ENCODE results near the gene HOXD12. TPM values are rescaled to one million over a fixed set of nuclear protein-coding genes. Genes with fewer than 3 reads are reported as not detected.

The HOXD12 gene
- total RNA-seq, 1 donor from 2014 or later: not detected

GRCh38 chr2:176148751-176149421 lies 49.3 kb downstream of the HOXD12 start:
- no peak for ATAC-seq
- intact Hi-C loops (cut with DNase I): no loop called here
- no peak for TF ChIP-seq CTCF (IDR thresholded peaks at IDR 0.05)
- DNase-seq: no peak
- Histone ChIP-seq H3K4me1 (no peaks in the 10 kb centered on the region), H3K27ac (no peak overlapping the region), H3K9me3 (no peaks in the 10 kb centered on the region), H3K4me3 (no peak overlapping the region), H3K27me3 (peaks cover 95% of the 10 kb centered on the region), H3K36me3 (no peaks in the 10 kb centered on the region)

- H3K4me3 ChIP-seq: no peak overlapping the region
- H3K36me3 ChIP-seq: no peaks in the 10 kb centered on the region
- H3K27ac ChIP-seq: no peak overlapping the region
- no peaks in the 10 kb centered on the region for H3K9me3 ChIP-seq
- peaks cover 98% of the 10 kb centered on the region for H3K27me3 ChIP-seq
- DNase-seq (no peak), ATAC-seq (no peak)
- no peaks in the 10 kb centered on the region for H3K4me1 ChIP-seq
- intact Hi-C loops (cut with DNase I): no loop called here
- no peak for TF ChIP-seq CTCF (IDR thresholded peaks at IDR 0.05)
These were observed 49.9 kb downstream of the HOXD12 start for GRCh38 chr2:176149481-176149938.

GRCh38 chr2:176149939-176150583 lies 50.5 kb downstream of the HOXD12 start:
- DNase-seq: no peak
- no peaks in the 10 kb centered on the region for H3K36me3 ChIP-seq

GRCh38 chr2:176150584-176151441 lies 51.2 kb downstream of the HOXD12 start:
- Histone ChIP-seq H3K27ac (no peak overlapping the region), H3K9me3 (no peaks in the 10 kb centered on the region), H3K27me3 (peaks cover 99% of the 10 kb centered on the region), H3K4me1 (no peaks in the 10 kb centered on the region), H3K4me3 (no peak overlapping the region), H3K36me3 (no peaks in the 10 kb centered on the region)
- no peak for TF ChIP-seq CTCF (IDR thresholded peaks at IDR 0.05)
- intact Hi-C loops (cut with DNase I): no loop called here
- DNase-seq: peak; percentile 49
- ATAC-seq: no peak

More at GRCh38 chr2:176149939-176150583, 50.5 kb downstream of the HOXD12 start:
- TF ChIP-seq CTCF (IDR thresholded peaks at IDR 0.05): no peak
- no peak overlapping the region for H3K27ac ChIP-seq
- peaks cover 99% of the 10 kb centered on the region for H3K27me3 ChIP-seq
- H3K4me3 ChIP-seq: no peak overlapping the region
- intact Hi-C loops (cut with DNase I): no loop called here
- H3K9me3 ChIP-seq: no peaks in the 10 kb centered on the region
- ATAC-seq: no peak
- H3K4me1 ChIP-seq: no peaks in the 10 kb centered on the region

- Histone ChIP-seq H3K27ac (no peak within 1 kb of the TSS), H3K4me3 (no peak within 1 kb of the TSS), H3K27me3 (peaks cover 99% of the 10 kb centered on the region), H3K9me3 (no peaks in the 10 kb centered on the region), H3K4me1 (no peaks in the 10 kb centered on the region), H3K36me3 (no peaks in the 10 kb centered on the region)
- no peak for ATAC-seq
- intact Hi-C loops (cut with DNase I): no loop called here
- TF ChIP-seq CTCF (IDR thresholded peaks at IDR 0.05): no peak
- no peak for DNase-seq
These were observed 52.1 kb downstream of the HOXD12 start, which contains the start of gene HOXD4 for GRCh38 chr2:176151442-176152287. TSS of gene HOXD4 (plus strand) at chr2:176151550. CDS start at chr2:176151634, 84 bp downstream.
